Hepatocyte (in vitro differentiated cells): ENCODE results near the gene RNF213.

Source experiments
- EZH2 ChIP-seq: fragments of 200-600 bp; sonication (generic); IDR thresholded peaks from 2 replicates; pipeline ENCODE4 v1.6.1; 2016; ENCODE audit warnings: antibody characterized with exemption, mild to moderate bottlenecking, borderline replicate concordance
- TF ChIP-seq, protein P1 (sequence below): fragments of 200-600 bp; sonication (generic); IDR thresholded peaks from 2 replicates; pipeline ENCODE4 v1.5.1; 2016; ENCODE audit warnings: antibody characterized with exemption, mild to moderate bottlenecking; ENCODE audit not compliant: poor library complexity

DNA sequence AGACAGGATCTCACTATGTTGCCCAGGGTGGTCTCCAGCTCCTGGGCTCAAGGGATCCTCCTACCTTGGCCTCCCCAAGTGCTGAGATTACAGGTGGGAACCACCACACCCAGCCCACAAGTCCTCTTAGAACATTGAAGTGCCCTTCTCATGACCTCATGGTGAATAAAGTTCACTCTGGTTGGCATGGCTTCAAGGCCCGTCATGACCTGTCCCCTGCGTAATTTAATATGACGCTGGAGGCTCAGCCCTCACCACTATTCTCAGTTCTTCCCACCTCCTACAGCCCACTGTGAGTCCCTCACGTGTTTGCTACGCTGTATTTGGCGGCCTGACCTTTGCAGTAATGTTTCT is 156.3 kb downstream of the RNF213 start:
- TF ChIP-seq, protein P1, sequence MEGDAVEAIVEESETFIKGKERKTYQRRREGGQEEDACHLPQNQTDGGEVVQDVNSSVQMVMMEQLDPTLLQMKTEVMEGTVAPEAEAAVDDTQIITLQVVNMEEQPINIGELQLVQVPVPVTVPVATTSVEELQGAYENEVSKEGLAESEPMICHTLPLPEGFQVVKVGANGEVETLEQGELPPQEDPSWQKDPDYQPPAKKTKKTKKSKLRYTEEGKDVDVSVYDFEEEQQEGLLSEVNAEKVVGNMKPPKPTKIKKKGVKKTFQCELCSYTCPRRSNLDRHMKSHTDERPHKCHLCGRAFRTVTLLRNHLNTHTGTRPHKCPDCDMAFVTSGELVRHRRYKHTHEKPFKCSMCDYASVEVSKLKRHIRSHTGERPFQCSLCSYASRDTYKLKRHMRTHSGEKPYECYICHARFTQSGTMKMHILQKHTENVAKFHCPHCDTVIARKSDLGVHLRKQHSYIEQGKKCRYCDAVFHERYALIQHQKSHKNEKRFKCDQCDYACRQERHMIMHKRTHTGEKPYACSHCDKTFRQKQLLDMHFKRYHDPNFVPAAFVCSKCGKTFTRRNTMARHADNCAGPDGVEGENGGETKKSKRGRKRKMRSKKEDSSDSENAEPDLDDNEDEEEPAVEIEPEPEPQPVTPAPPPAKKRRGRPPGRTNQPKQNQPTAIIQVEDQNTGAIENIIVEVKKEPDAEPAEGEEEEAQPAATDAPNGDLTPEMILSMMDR, result no peak
- no peak for TF ChIP-seq EZH2
